WTC11 (cell line): ENCODE measurements around the gene TMC6. TPM values are rescaled to one million over a fixed set of nuclear protein-coding genes. Genes with fewer than 3 reads are reported as not detected.

Source experiments
- ATAC-seq: fragments of 200-7000 bp; cut with Tn5 transposase; 2 replicates; pipeline ENCODE4 v1.10.0; 2021; ENCODE audit warnings: mild to moderate bottlenecking, moderate library complexity
- CTCF ChIA-PET: fragments of 300-600 bp; sonication (Branson Sonifier 250); formaldehyde crosslinking; loops from one replicate; lab custom pipeline; 2021; ENCODE audit warnings: antibody characterized with exemption; lab: Charles Lee
- POLR2A ChIA-PET: fragments of 350-600 bp; sonication (Branson Sonifier 250); formaldehyde crosslinking; loops from one replicate; lab custom pipeline; 2021; ENCODE audit warnings: antibody characterized with exemption; lab: Charles Lee
- DNase-seq: peaks from one replicate; pipeline ENCODE4 v3.0.0; 2021; ENCODE audit warnings: low spot score
- H3K27ac Mint-ChIP-seq: 2 replicates; pipeline ENCODE4 v1.8.0; 2021; ENCODE audit warnings: mixed read lengths
- H3K27me3 Mint-ChIP-seq: 2 replicates; pipeline ENCODE4 v1.8.0; 2021; ENCODE audit warnings: low read depth, mild to moderate bottlenecking, moderate library complexity, mixed read lengths
- H3K36me3 Mint-ChIP-seq: 2 replicates; pipeline ENCODE4 v1.8.0; 2021; ENCODE audit warnings: mixed read lengths
- H3K4me1 Mint-ChIP-seq: 2 replicates; pipeline ENCODE4 v1.8.0; 2022; ENCODE audit warnings: mixed read lengths
- H3K4me3 Mint-ChIP-seq: 2 replicates; pipeline ENCODE4 v1.8.0; 2021; ENCODE audit warnings: mild to moderate bottlenecking, moderate library complexity, mixed read lengths
- H3K9me3 Mint-ChIP-seq: 2 replicates; pipeline ENCODE4 v1.8.0; 2021; ENCODE audit warnings: mixed read lengths
- ATF1 ChIP-seq: sonication (generic); formaldehyde crosslinking; IDR thresholded peaks from 2 replicates; pipeline ENCODE4 v1.8.1; 2023; ENCODE audit warnings: mild to moderate bottlenecking, moderate library complexity, missing genetic modification reagents
- GABPB1 ChIP-seq: sonication (generic); formaldehyde crosslinking; IDR thresholded peaks from 2 replicates; pipeline ENCODE4 v1.8.1; 2023; ENCODE audit warnings: mild to moderate bottlenecking, missing genetic modification reagents
- HMGA2 ChIP-seq: fragments of 250-450 bp; sonication (Bioruptor Pico); IDR thresholded peaks from 2 replicates; pipeline ENCODE4 v1.4.0; 2021; ENCODE audit warnings: mild to moderate bottlenecking, moderate library complexity
- MXD4 ChIP-seq: fragments of 250-450 bp; sonication (Bioruptor Pico); IDR thresholded peaks from 2 replicates; pipeline ENCODE4 v1.8.0; 2021; ENCODE audit warnings: mild to moderate bottlenecking, moderate library complexity, borderline replicate concordance
- MYBL2 ChIP-seq: sonication (generic); formaldehyde crosslinking; IDR thresholded peaks from 2 replicates; pipeline ENCODE4 v1.8.1; 2023; ENCODE audit warnings: mild to moderate bottlenecking, moderate library complexity, missing genetic modification reagents
- NR1H2 ChIP-seq: sonication (generic); formaldehyde crosslinking; IDR thresholded peaks from 2 replicates; pipeline ENCODE4 v1.9.0; 2021; ENCODE audit warnings: mild to moderate bottlenecking, moderate library complexity, missing genetic modification reagents
- OVOL2 ChIP-seq: fragments of 250-450 bp; sonication (Bioruptor Pico); IDR thresholded peaks from 2 replicates; pipeline ENCODE4 v1.9.0; 2021; ENCODE audit warnings: mild to moderate bottlenecking, borderline replicate concordance
- RELA ChIP-seq: sonication (generic); formaldehyde crosslinking; IDR thresholded peaks from 2 replicates; pipeline ENCODE4 v1.8.1; 2022; ENCODE audit warnings: missing genetic modification reagents, mild to moderate bottlenecking, borderline replicate concordance
- RORB ChIP-seq: fragments of 250-450 bp; sonication (Bioruptor Pico); IDR thresholded peaks from 2 replicates; pipeline ENCODE4 v1.9.0; 2021; ENCODE audit warnings: mild to moderate bottlenecking
- SMAD4 ChIP-seq: sonication (generic); formaldehyde crosslinking; IDR thresholded peaks from 2 replicates; pipeline ENCODE4 v1.8.0; 2022; ENCODE audit warnings: mild to moderate bottlenecking, missing genetic modification reagents
- TCF7 ChIP-seq: sonication (generic); formaldehyde crosslinking; IDR thresholded peaks from 2 replicates; pipeline ENCODE4 v1.8.0; 2022; ENCODE audit warnings: mild to moderate bottlenecking, low read depth, missing genetic modification reagents, moderate library complexity
- USF2 ChIP-seq: sonication (generic); formaldehyde crosslinking; IDR thresholded peaks from 2 replicates; pipeline ENCODE4 v1.8.1; 2023; ENCODE audit warnings: mild to moderate bottlenecking, missing genetic modification reagents, moderate library complexity
- ZNF263 ChIP-seq: sonication (generic); formaldehyde crosslinking; IDR thresholded peaks from 2 replicates; pipeline ENCODE4 v1.8.1; 2022; ENCODE audit warnings: low read depth, mild to moderate bottlenecking, moderate library complexity, missing genetic modification reagents
- ZNF671 ChIP-seq: fragments of 250-450 bp; sonication (Bioruptor Pico); IDR thresholded peaks from 2 replicates; pipeline ENCODE4 v1.8.0; 2021; ENCODE audit warnings: mild to moderate bottlenecking
- total RNA-seq: library from RNA; stranded (reverse); gene quantifications from 3 replicates; pipeline ENCODE4 v1.2.3, GENCODE V29; 2021
- TF ChIP-seq, protein P1 (sequence below): fragments of 250-450 bp; sonication (Bioruptor Pico); IDR thresholded peaks from 2 replicates; pipeline ENCODE4 v1.9.0; 2021; ENCODE audit warnings: mild to moderate bottlenecking, borderline replicate concordance
- TF ChIP-seq, protein P2 (sequence below): sonication (generic); formaldehyde crosslinking; IDR thresholded peaks from 2 replicates; pipeline ENCODE4 v1.8.1; 2022; ENCODE audit warnings: missing genetic modification reagents, borderline replicate concordance
- TF ChIP-seq, protein P3 (sequence below): fragments of 250-450 bp; sonication (Bioruptor Pico); IDR thresholded peaks from 2 replicates; pipeline ENCODE4 v1.9.0; 2021; ENCODE audit warnings: mild to moderate bottlenecking
- TF ChIP-seq, protein P4 (sequence below): sonication (generic); formaldehyde crosslinking; IDR thresholded peaks from 2 replicates; pipeline ENCODE4 v1.8.1; 2022; ENCODE audit warnings: mild to moderate bottlenecking, missing genetic modification reagents, moderate library complexity, borderline replicate concordance

TMC6 gene
- total RNA-seq, 1 experiment from 2014 or later, result 120 TPM

DNA sequence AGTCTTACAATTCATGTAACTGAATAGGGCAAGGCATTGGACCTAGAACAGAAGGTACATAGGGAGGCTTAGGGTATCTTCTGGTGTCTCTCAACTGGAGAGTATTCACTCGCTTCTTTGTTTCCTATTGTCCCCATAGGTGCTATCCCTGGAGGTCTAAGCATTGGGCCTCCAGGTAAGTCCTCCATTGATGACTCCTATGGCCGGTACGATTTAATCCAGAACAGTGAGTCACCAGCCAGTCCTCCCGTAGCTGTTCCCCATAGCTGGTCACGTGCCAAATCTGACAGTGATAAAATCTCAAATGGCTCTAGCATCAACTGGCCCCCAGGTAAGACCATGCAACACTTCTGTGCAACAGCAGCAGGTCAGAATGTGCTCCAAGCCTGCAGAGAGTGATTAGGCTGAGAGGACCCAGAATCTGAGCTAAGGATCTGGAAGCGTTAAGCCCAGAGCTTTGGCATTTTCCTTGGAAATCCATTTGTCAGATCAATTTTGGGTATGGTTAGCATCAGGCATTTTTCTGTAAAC lies 35.7 kb downstream of the TMC6 start:
- Mint-ChIP-seq H3K36me3 (peaks cover 85% of the 10 kb centered on the region), H3K4me1 (no peaks in the 10 kb centered on the region), H3K27me3 (no peaks in the 10 kb centered on the region; the same call in 1 of the 2 replicates)
- no peak for DNase-seq
- POLR2A ChIA-PET, result no interaction called here
- ATAC-seq, result no peak
- TF ChIP-seq TCF7 (CRISPR knock-in tag) (no peak), MYBL2 (no peak), OVOL2 (CRISPR knock-in tag) (no peak), SMAD4 (CRISPR knock-in tag) (no peak)
- TF ChIP-seq, protein P1, sequence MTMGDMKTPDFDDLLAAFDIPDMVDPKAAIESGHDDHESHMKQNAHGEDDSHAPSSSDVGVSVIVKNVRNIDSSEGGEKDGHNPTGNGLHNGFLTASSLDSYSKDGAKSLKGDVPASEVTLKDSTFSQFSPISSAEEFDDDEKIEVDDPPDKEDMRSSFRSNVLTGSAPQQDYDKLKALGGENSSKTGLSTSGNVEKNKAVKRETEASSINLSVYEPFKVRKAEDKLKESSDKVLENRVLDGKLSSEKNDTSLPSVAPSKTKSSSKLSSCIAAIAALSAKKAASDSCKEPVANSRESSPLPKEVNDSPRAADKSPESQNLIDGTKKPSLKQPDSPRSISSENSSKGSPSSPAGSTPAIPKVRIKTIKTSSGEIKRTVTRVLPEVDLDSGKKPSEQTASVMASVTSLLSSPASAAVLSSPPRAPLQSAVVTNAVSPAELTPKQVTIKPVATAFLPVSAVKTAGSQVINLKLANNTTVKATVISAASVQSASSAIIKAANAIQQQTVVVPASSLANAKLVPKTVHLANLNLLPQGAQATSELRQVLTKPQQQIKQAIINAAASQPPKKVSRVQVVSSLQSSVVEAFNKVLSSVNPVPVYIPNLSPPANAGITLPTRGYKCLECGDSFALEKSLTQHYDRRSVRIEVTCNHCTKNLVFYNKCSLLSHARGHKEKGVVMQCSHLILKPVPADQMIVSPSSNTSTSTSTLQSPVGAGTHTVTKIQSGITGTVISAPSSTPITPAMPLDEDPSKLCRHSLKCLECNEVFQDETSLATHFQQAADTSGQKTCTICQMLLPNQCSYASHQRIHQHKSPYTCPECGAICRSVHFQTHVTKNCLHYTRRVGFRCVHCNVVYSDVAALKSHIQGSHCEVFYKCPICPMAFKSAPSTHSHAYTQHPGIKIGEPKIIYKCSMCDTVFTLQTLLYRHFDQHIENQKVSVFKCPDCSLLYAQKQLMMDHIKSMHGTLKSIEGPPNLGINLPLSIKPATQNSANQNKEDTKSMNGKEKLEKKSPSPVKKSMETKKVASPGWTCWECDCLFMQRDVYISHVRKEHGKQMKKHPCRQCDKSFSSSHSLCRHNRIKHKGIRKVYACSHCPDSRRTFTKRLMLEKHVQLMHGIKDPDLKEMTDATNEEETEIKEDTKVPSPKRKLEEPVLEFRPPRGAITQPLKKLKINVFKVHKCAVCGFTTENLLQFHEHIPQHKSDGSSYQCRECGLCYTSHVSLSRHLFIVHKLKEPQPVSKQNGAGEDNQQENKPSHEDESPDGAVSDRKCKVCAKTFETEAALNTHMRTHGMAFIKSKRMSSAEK (CRISPR knock-in tag), result no peak
- TF ChIP-seq, protein P2, sequence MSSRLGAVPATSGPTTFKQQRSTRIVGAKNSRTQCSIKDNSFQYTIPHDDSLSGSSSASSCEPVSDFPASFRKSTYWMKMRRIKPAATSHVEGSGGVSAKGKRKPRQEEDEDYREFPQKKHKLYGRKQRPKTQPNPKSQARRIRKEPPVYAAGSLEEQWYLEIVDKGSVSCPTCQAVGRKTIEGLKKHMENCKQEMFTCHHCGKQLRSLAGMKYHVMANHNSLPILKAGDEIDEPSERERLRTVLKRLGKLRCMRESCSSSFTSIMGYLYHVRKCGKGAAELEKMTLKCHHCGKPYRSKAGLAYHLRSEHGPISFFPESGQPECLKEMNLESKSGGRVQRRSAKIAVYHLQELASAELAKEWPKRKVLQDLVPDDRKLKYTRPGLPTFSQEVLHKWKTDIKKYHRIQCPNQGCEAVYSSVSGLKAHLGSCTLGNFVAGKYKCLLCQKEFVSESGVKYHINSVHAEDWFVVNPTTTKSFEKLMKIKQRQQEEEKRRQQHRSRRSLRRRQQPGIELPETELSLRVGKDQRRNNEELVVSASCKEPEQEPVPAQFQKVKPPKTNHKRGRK (CRISPR knock-in tag), result no peak
- TF ChIP-seq, all 79 proteins: peak for 0
- no peak overlapping the region for H3K27ac Mint-ChIP-seq
- H3K9me3 Mint-ChIP-seq, result no peaks in the 10 kb centered on the region
- CTCF ChIA-PET, result interaction anchor here (1.1 to 1.2 kb wide), 2 partner anchors 8 to 20 kb away, joined by 3 to 4 read pairs; no protein-coding TSS in a partner anchor
- H3K4me3 Mint-ChIP-seq, result no peak overlapping the region

- H3K4me3 Mint-ChIP-seq, result no peak overlapping the region
- H3K36me3 Mint-ChIP-seq, result peaks cover 84% of the 10 kb centered on the region
- ATAC-seq (no peak), DNase-seq (no peak)
- CTCF ChIA-PET, result interaction anchor here (1.4 kb wide), 1 partner anchor 161 kb away, joined by 3 read pairs; no protein-coding TSS in a partner anchor
- no peaks in the 10 kb centered on the region for H3K9me3 Mint-ChIP-seq
- H3K27ac Mint-ChIP-seq, result no peak overlapping the region
- H3K4me1 Mint-ChIP-seq, result no peaks in the 10 kb centered on the region
- POLR2A ChIA-PET, result no interaction called here
- H3K27me3 Mint-ChIP-seq, result no peaks in the 10 kb centered on the region; the same call in 1 of the 2 replicates
- TF ChIP-seq NR1H2 (CRISPR knock-in tag), result no peak
- TF ChIP-seq ZNF671, result no peak
- no peak for TF ChIP-seq RORB (CRISPR knock-in tag)
- no peak for TF ChIP-seq ATF1 (CRISPR knock-in tag)
- no peak for TF ChIP-seq HMGA2 (CRISPR knock-in tag)
- no peak for TF ChIP-seq RELA (CRISPR knock-in tag)
- TF ChIP-seq ZNF263 (CRISPR knock-in tag), result no peak
- TF ChIP-seq, protein P3, sequence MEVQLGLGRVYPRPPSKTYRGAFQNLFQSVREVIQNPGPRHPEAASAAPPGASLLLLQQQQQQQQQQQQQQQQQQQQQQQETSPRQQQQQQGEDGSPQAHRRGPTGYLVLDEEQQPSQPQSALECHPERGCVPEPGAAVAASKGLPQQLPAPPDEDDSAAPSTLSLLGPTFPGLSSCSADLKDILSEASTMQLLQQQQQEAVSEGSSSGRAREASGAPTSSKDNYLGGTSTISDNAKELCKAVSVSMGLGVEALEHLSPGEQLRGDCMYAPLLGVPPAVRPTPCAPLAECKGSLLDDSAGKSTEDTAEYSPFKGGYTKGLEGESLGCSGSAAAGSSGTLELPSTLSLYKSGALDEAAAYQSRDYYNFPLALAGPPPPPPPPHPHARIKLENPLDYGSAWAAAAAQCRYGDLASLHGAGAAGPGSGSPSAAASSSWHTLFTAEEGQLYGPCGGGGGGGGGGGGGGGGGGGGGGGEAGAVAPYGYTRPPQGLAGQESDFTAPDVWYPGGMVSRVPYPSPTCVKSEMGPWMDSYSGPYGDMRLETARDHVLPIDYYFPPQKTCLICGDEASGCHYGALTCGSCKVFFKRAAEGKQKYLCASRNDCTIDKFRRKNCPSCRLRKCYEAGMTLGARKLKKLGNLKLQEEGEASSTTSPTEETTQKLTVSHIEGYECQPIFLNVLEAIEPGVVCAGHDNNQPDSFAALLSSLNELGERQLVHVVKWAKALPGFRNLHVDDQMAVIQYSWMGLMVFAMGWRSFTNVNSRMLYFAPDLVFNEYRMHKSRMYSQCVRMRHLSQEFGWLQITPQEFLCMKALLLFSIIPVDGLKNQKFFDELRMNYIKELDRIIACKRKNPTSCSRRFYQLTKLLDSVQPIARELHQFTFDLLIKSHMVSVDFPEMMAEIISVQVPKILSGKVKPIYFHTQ (CRISPR knock-in tag), result no peak
- TF ChIP-seq, protein P2 (CRISPR knock-in tag), result no peak
- no peak for TF ChIP-seq USF2 (CRISPR knock-in tag)
- TF ChIP-seq GABPB1 (CRISPR knock-in tag), result no peak
- TF ChIP-seq, protein P4, sequence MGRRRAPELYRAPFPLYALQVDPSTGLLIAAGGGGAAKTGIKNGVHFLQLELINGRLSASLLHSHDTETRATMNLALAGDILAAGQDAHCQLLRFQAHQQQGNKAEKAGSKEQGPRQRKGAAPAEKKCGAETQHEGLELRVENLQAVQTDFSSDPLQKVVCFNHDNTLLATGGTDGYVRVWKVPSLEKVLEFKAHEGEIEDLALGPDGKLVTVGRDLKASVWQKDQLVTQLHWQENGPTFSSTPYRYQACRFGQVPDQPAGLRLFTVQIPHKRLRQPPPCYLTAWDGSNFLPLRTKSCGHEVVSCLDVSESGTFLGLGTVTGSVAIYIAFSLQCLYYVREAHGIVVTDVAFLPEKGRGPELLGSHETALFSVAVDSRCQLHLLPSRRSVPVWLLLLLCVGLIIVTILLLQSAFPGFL, result no peak
- TF ChIP-seq MXD4 (CRISPR knock-in tag), result no peak
Observed at GRCh38 chr17:78089576-78090281, 38.8 kb downstream of the TMC6 start.
